Sigmoid colon (tissue), 4 donors: ENCODE measurements around the gene LILRA5.

ENCODE experiments used
- CTCF ChIP-seq, 4 experiments: fragments of 450-650 bp in 3 of 4; fragments of 200-600 bp in 1 of 4; IDR thresholded peaks; one replicate each; pipeline ENCODE4 v1.5.1; 2016 to 2019; ENCODE audit warnings: antibody characterized with exemption in 4 of 4, mild to moderate bottlenecking in 3 of 4, moderate library complexity in 2 of 4
- EP300 ChIP-seq, 4 donors: sonication (generic); formaldehyde crosslinking; IDR thresholded peaks; one replicate each; pipeline ENCODE4 v1.6.1; 2017; ENCODE audit warnings: antibody characterized with exemption in 4 of 4
- POLR2A ChIP-seq, 2 donors: fragments of 450-650 bp; IDR thresholded peaks; one replicate each; pipeline ENCODE4 v1.6.1; 2016; ENCODE audit warnings: antibody characterized with exemption in 2 of 2, mild to moderate bottlenecking in 2 of 2, moderate library complexity in 2 of 2

GRCh38 chr19:54354761-54355160 lies 41.8 kb upstream of the LILRA5 start:
- TF ChIP-seq CTCF (IDR thresholded peaks at IDR 0.05), result no peak
- TF ChIP-seq POLR2A (IDR thresholded peaks at IDR 0.05), result no peak
- TF ChIP-seq EP300 (IDR thresholded peaks at IDR 0.05), result no peak
